ENCODE results near the gene SPPL2A. TPM values are rescaled to one million over a fixed set of nuclear protein-coding genes. Genes with fewer than 3 reads are reported as not detected.

SPPL2A gene
- total and polyA plus RNA-seq, 9 of the 15 experiments (the other 6 are each of a cell fraction or from before 2014, with no cell fraction given): 9.8 to 66.1 (median 38.0) TPM

DNA sequence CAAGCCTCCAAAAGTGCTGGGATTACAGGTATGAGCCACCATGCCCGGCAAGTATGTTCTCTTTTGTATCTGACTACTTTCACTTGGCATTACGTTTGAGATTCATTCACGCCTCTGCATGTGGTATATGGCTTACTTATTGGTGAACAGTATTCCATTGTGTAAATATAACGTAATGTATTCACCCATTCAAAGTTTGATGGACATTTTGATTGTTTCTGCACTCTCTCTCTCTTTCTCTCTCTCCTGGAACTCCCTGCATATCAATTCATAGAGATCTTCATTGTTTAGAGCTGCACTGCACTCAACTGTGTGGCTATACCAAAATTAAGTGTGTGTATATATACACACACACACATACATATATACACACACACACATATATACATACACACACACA is 30.4 kb downstream of the SPPL2A start:
- intact Hi-C loops (cut with micrococcal nuclease): no loop called here
- POLR2A ChIA-PET: interaction anchor here (1.2 kb wide), 1 partner anchor 17 kb away, joined by 5 read pairs; no protein-coding TSS in a partner anchor
- BruUV-seq (replicated peaks): no TSS peak

More for the DNA sequence above, 30.4 kb downstream of the SPPL2A start:
- H3K4me2 ChIP-seq (ENCODE audit: insufficient read depth, low read length): no peak overlapping the region
- DNase-seq (ENCODE audit: extremely low read depth in 1 of 4, low spot score in 3 of 4) (no peak), ATAC-seq (no peak), FAIRE-seq (no peak)
- no peak overlapping the region for H3K9ac ChIP-seq (ENCODE audit: insufficient read depth in 1 of 2, low read depth in 2 of 2, low read length in 2 of 2)
- H3K36me3 ChIP-seq (ENCODE audit: control insufficient read depth, insufficient read depth, low read length): peaks cover 32% of the 10 kb centered on the region; the same call in 2 of the 3 replicates
- no peaks in the 10 kb centered on the region for H3K9me3 ChIP-seq (replicated peaks; ENCODE audit: control insufficient read depth, insufficient read depth, low read depth, low read length)
- no peaks in the 10 kb centered on the region for H3K4me1 ChIP-seq (replicated peaks in 1 of 2; ENCODE audit: control insufficient read depth in 2 of 2, insufficient read depth in 2 of 2, low read length in 2 of 2)
- no peaks in the 10 kb centered on the region for H3K9me1 ChIP-seq (ENCODE audit: control insufficient read depth, insufficient read depth, low read length)
- no peaks in the 10 kb centered on the region for H4K20me1 ChIP-seq (replicated peaks; ENCODE audit: control insufficient read depth, insufficient read depth, low read length)
- TF ChIP-seq PHF21A (IDR thresholded peaks at IDR 0.05; ENCODE audit: borderline replicate concordance, low read depth) (no peak), MTF1 (CRISPR knock-in tag; IDR thresholded peaks at IDR 0.05; ENCODE audit: borderline replicate concordance) (no peak), GTF2A2 (tag; IDR thresholded peaks at IDR 0.05) (no peak), SMARCE1 (IDR thresholded peaks at IDR 0.05) (no peak), CREM (IDR thresholded peaks at IDR 0.05; ENCODE audit: low read depth) (no peak), ZNF583 (CRISPR knock-in tag; IDR thresholded peaks at IDR 0.05) (no peak), NONO (IDR thresholded peaks at IDR 0.05; ENCODE audit: low read depth in 2 of 2, low read length in 1 of 2) (no peak), PHF8 (IDR thresholded peaks at IDR 0.05; ENCODE audit: borderline replicate concordance, low read length) (no peak), ZNF347 (CRISPR knock-in tag; IDR thresholded peaks at IDR 0.05; ENCODE audit: low read depth) (no peak), PTRF (tag; IDR thresholded peaks at IDR 0.05) (no peak), ZBTB8A (IDR thresholded peaks at IDR 0.05; ENCODE audit: partially characterized antibody) (no peak), LCOR (CRISPR knock-in tag; IDR thresholded peaks at IDR 0.05) (no peak), ZNF75A (CRISPR knock-in tag; IDR thresholded peaks at IDR 0.05) (no peak), ZNF184 (CRISPR knock-in tag; IDR thresholded peaks at IDR 0.05) (no peak), SRSF9 (IDR thresholded peaks at IDR 0.05; ENCODE audit: borderline replicate concordance, low read depth, low read length) (no peak), POLR3A (IDR thresholded peaks at IDR 0.05; ENCODE audit: borderline replicate concordance, extremely low read depth, insufficient read depth, insufficient read length) (no peak)
- TF ChIP-seq, protein P1, sequence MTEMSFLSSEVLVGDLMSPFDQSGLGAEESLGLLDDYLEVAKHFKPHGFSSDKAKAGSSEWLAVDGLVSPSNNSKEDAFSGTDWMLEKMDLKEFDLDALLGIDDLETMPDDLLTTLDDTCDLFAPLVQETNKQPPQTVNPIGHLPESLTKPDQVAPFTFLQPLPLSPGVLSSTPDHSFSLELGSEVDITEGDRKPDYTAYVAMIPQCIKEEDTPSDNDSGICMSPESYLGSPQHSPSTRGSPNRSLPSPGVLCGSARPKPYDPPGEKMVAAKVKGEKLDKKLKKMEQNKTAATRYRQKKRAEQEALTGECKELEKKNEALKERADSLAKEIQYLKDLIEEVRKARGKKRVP (CRISPR knock-in tag; IDR thresholded peaks at IDR 0.05): no peak
- TF ChIP-seq, protein P2, sequence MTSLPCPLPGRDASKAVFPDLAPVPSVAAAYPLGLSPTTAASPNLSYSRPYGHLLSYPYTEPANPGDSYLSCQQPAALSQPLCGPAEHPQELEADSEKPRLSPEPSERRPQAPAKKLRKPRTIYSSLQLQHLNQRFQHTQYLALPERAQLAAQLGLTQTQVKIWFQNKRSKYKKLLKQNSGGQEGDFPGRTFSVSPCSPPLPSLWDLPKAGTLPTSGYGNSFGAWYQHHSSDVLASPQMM (CRISPR knock-in tag; IDR thresholded peaks at IDR 0.05): no peak
- TF ChIP-seq, protein P3, sequence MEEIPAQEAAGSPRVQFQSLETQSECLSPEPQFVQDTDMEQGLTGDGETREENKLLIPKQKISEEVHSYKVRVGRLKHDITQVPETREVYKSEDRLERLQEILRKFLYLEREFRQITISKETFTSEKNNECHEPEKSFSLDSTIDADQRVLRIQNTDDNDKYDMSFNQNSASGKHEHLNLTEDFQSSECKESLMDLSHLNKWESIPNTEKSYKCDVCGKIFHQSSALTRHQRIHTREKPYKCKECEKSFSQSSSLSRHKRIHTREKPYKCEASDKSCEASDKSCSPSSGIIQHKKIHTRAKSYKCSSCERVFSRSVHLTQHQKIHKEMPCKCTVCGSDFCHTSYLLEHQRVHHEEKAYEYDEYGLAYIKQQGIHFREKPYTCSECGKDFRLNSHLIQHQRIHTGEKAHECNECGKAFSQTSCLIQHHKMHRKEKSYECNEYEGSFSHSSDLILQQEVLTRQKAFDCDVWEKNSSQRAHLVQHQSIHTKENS (CRISPR knock-in tag; IDR thresholded peaks at IDR 0.05): no peak
- H3K79me2 ChIP-seq (ENCODE audit: control insufficient read depth, insufficient read depth, low read length): no peaks in the 10 kb centered on the region
- in situ Hi-C loops (cut with MboI): no loop called here
- no peaks in the 10 kb centered on the region for H3K27me3 ChIP-seq (ENCODE audit: control insufficient read depth in 2 of 2, insufficient read depth in 2 of 2, low read length in 2 of 2)
- no peak overlapping the region for H2AFZ ChIP-seq (ENCODE audit: low read depth, low read length)
- CTCF ChIA-PET (ENCODE audit: low intra/inter-chr PET ratio): no interaction called here
- H3K4me3 ChIP-seq: no peak overlapping the region
- 86% methylated on average over 4 of the region's 4 CpGs for WGBS (ENCODE audit: insufficient coverage, low coverage, missing lambda C conversion rate)
- no peak overlapping the region for H3K27ac ChIP-seq (ENCODE audit: extremely low read depth, low read depth, low read length)
